ENCODE measurements around the gene TPO. TPM values are rescaled to one million over a fixed set of nuclear protein-coding genes. Genes with fewer than 3 reads are reported as not detected.

The TPO gene
- total RNA-seq, 1 donor from 2014 or later = 52.5 TPM

DNA sequence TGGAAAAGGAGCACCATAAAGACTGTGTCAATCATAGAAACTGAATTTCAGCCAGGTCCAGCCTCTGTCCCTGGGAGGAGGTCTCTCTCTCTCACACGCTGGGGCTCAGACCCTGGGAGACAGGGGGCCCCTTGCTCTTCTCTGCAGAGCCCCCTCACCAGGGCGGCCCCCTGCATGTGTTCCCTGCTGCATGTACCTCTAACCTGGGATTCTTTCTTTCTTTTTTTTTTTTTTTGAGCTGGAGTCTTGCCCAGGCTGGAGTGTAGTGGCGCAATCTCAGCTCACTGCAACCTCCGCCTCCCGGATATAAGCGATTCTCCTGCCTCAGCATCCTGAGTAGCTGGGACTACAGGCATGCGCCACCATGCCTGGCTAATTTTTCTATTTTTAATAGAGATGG lies 46.5 kb downstream of the TPO start:
- TF ChIP-seq CTCF (IDR thresholded peaks at IDR 0.05) = no peak
- intact Hi-C loops (cut with DNase I) = no loop called here
- Histone ChIP-seq H3K27me3 (no peaks in the 10 kb centered on the region), H3K4me1 (no peaks in the 10 kb centered on the region), H3K9me3 (no peaks in the 10 kb centered on the region), H3K36me3 (no peaks in the 10 kb centered on the region), H3K4me3 (no peak overlapping the region), H3K27ac (no peak overlapping the region)
- no peak for DNase-seq (ENCODE audit: low spot score in 2 of 2)

DNA sequence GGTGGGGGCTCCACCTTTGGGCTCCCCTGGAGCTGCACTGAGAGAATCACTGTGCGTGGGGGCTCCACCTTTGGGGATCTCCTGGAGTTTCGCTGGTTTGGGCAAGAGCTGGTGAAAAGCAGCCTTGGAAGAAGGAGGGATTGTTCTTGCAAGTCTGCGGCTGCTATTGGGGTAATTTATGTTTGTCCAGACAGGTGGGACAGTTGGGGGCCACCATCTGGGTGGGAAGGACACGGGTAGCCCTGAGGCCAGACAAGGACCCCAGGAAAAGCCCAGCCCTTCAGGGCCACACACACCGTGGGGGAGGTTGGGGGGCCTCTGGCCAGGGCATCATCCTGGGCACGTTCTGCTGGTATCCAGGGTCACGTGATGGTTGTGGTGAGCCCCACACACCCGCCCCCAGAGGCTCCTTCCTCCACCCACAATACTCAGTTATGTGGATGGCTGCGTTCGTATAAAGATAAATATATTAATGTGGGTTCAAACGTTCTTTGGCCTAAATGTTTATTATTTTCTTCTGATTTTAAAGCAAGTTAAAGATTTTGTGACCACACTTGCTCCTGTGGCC lies 47.7 kb downstream of the TPO start:
- H3K4me3 ChIP-seq = no peak overlapping the region
- no peak for TF ChIP-seq CTCF (IDR thresholded peaks at IDR 0.05)
- intact Hi-C loops (cut with DNase I) = no loop called here
- no peaks in the 10 kb centered on the region for H3K4me1 ChIP-seq
- H3K36me3 ChIP-seq = no peaks in the 10 kb centered on the region
- no peak for DNase-seq (ENCODE audit: low spot score in 2 of 2)
- H3K27me3 ChIP-seq = no peaks in the 10 kb centered on the region
- no peaks in the 10 kb centered on the region for H3K9me3 ChIP-seq
- no peak overlapping the region for H3K27ac ChIP-seq

- Histone ChIP-seq H3K27ac (no peak overlapping the region), H3K4me1 (no peaks in the 10 kb centered on the region), H3K27me3 (no peaks in the 10 kb centered on the region), H3K9me3 (no peaks in the 10 kb centered on the region), H3K36me3 (no peaks in the 10 kb centered on the region), H3K4me3 (no peak overlapping the region)
- no peak for DNase-seq (ENCODE audit: low spot score in 2 of 2)
- TF ChIP-seq CTCF (IDR thresholded peaks at IDR 0.05) = no peak
- intact Hi-C loops (cut with DNase I) = no loop called here
These were observed 48.5 kb downstream of the TPO start for GRCh38 chr2:1461507-1462390.

GRCh38 chr2:1462994-1463393 lies 49.7 kb downstream of the TPO start:
- no peaks in the 10 kb centered on the region for H3K27me3 ChIP-seq
- no peak for DNase-seq (ENCODE audit: low spot score in 2 of 2)
- no peaks in the 10 kb centered on the region for H3K4me1 ChIP-seq
- H3K4me3 ChIP-seq = no peak overlapping the region
- H3K9me3 ChIP-seq = no peaks in the 10 kb centered on the region
- intact Hi-C loops (cut with DNase I) = no loop called here
- no peaks in the 10 kb centered on the region for H3K36me3 ChIP-seq
- no peak overlapping the region for H3K27ac ChIP-seq
- TF ChIP-seq CTCF (IDR thresholded peaks at IDR 0.05) = no peak

DNA sequence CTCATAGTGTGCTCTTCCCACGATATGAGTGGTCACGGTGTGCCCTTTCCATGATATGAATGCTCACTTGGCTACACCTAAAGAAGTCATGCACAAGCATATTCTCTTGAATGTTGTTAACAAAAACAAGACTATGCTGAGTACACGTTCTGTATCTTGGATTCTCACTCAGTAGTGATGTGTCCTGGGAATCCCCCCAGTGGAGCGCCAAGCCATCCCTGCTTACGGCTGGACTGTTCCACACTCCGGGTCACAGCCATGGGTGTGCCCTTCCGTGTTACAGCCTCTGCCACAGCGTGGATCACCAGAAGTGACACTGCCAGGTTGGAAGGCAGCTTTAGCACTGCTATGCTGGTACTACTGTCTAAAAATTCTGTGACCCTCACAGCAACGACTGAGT lies 59.1 kb downstream of the TPO start:
- no peak overlapping the region for H3K27ac ChIP-seq
- no peak overlapping the region for H3K4me3 ChIP-seq
- H3K27me3 ChIP-seq = no peaks in the 10 kb centered on the region
- intact Hi-C loops (cut with DNase I) = no loop called here
- no peaks in the 10 kb centered on the region for H3K4me1 ChIP-seq
- DNase-seq (ENCODE audit: low spot score in 2 of 2) = no peak
- no peaks in the 10 kb centered on the region for H3K36me3 ChIP-seq
- no peaks in the 10 kb centered on the region for H3K9me3 ChIP-seq
- TF ChIP-seq CTCF (IDR thresholded peaks at IDR 0.05) = no peak
